ENCODE data around the gene GMEB2.
"Not testable (repeated sequence)": the region's sequence is repeated elsewhere in the genome, so short reads cannot be mapped to it uniquely, and the experiment has no call there.

The GMEB2 gene

DNA sequence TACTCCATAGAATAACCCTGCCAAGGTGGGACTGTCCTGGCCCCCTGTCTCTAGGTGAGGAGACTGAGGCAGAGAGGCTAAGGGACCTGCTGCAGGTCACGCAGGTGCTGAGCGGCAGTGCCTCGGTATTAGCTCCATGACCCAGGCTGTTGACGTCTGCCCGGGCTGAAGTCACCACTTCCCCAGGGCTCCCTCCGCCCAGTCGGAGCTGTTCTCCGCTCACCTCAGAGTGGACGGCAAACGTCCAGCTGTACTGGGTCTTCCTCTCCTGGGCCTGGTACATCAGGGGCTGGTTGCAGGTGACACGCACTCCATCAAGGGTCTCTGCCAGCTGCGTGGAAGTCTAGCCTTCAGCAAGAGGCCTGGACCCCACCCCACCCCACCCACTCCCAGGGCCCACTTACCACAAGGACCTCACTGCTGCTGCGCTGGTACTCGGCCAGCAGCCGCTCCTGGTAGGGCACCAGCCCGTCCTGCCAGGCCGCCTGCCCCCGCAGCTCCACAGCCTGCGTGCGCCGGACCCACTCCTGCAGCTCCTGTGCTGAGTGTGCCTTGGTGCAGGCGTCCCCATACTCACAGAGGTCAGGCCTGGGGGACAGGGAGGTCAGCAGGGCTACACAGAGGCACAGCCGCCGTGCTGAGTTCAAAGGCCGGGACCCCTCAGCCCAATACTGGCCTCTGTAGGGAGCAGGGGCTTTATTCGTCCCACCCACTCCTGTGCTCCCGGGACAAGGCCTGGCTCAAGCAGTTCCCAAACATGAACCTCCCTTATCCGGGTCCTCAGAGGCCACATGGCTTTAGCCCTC is 56.4 kb downstream of the GMEB2 start:
- DNase-seq, result no peak

DNA sequence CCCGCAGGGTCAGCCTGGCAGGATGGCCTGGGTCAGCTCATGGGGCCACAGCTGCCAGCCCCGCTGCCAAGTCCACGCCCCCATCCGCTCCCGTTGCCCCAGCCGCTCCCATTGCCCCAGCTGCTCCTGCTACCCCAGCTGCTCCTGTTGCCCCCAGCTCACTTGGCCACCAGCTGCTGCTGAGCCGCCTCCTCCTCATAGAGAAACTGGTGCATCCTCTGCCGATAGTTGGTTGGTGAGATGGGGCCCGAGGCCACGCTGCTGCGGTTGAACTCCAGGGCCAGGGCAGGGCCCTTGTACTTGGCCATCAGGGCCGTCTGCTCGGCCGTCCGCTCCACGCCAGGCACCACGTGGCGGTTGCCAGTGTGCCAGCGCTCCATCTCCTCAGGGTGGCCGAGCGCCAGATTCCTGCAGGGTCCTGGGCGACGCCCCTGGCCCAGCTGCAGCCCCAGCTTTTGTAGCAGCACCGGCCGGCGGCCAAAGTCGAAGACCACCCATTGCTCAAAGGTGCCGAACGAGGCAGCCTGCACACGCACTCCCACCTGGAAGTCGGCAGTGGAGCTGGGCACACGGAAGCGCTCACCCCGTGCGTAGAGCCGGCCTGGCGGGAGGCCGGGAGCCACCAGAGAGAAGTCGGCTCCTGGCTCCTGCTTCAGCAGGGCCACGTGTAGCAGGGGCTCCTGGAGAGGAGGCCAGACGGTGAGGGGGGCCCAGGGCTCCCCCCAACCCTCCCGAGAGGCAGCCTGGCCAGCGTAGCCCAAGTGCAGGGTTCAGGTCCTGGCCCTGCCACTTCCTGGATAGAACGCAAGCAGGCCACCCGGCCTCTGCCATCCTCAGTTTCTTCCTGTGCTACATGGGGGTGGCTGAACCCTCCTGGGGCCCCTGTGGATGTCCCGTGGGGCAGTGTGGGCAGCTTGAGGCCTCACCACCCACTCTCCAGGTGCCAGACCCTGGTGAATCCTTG is 57.6 kb downstream of the GMEB2 start:
- DNase-seq, result no peak

DNA sequence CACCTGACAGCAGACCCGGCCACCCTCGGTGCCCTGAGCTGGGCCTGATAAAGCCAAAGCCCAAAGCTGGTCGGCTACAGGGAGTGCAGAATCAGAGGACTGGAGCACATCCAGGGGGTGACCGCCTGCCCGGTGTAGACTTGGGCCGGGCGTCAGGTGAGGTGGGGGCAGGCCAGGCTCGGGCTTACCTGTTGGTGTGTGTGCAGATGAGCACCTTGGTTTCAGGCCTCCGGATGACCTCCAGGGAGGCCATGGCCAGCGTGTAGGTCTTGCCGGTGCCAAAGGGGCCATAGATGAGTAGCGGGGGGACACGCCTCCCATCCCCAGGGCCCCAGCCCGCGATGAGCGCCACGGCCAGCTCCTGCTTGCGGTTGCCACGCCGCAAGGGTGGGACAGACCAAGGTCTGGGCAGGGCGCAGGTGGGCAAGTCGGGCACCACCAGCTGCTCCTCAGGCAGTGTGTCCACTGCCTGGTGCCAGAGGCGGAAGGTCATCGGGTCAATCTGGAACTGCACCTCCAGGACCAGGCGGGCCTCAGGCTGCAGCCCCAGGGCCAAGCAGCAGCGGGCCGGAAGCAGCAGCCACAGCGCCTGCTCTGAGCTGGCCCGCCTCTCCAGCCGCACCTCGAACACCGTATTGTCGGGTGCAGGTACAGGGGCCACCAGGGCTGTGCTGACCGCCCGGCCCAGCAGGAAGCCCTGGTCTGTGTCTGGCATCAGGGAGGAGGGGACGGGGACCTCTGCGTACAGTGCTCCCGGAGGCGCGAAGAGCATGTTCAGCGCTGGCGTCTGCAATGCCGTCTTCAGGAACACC is 58.5 kb downstream of the GMEB2 start:
- DNase-seq, result no peak

DNA sequence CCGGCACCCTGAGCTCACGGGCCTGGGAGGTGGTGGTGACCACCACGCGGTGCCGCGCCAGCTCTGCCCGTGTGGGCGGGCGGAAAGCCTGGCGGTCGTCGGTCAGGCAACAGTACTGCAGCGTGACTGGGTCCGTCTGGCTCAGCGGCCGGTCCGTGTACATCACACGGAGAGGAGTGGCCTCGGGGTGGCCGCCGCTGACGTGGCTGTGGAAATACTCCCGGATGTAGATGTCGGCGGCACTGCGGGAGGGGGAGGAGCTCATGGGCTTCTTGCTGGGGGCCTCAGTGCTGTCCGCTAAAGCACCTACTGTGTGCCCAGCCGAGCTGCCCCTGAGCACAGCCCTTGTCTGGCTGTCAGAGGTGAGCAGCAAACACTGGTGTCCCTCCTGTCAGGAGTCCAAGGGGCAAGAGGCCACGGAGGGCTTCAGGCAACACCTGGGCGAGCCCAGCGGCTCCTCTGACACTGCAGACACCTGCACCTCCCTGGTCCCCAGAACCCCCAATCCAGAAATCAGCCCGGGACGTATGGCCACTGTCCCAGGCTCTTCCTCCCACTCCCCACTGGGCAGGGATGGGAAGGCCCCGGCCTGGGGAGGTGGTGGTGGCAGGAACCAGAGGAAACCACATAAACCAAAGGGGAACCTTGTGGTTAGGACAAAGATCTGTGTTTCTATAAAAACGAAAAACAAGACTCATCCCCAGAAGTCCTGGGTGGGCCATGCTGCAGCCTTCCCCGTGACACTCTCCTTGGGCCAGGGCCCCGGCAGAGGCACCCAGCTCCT is 59.3 kb downstream of the GMEB2 start:
- DNase-seq, result no peak

DNA sequence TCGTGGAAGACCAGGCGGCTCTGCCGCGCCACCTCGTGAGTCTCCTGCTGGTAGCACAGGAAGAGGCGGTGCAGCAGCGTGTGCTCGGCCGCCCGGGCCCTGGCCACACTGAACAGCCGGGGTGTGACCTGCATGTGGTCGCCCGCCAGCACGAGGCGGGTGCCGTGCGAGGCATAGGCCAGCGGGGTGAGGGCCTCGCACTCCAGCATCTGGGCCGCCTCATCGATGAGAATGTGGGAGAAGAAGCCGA is 59.8 kb downstream of the GMEB2 start:
- no peak for DNase-seq

DNA sequence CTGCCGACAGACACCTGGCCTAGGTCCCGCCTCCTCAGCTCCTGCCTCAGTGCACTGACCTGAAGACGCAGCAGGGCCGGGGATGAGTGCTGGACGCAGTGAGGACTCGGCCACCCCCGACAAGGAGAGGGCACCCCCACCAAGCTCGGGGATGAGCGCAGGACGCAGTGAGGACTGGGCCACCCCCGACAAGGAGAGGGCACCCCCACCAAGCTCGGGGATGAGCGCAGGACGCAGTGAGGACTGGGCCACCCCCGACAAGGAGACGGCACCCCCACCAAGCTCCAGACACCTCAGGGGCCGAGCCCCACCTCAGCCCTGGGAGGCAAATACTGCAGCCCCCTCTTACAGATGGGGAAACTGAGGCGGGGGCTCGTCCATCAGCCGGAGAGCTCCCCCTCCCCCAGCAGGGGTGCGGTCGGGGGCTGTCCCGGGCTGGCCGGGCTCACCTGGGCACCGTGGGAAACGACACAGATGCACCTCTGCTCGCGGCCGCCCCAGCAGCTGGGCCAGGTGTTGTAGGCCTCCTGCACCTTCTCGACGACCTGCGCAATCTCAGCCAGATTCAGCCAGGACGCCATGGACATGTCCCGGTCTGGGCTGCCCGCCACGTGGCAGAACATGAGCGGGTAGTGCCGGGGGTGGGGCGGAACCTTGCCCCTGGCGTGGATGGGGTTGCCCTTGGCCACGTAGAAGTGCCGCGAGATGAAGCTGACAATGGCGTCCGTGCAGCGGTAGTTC is 60.3 kb downstream of the GMEB2 start:
- no peak for DNase-seq

DNA sequence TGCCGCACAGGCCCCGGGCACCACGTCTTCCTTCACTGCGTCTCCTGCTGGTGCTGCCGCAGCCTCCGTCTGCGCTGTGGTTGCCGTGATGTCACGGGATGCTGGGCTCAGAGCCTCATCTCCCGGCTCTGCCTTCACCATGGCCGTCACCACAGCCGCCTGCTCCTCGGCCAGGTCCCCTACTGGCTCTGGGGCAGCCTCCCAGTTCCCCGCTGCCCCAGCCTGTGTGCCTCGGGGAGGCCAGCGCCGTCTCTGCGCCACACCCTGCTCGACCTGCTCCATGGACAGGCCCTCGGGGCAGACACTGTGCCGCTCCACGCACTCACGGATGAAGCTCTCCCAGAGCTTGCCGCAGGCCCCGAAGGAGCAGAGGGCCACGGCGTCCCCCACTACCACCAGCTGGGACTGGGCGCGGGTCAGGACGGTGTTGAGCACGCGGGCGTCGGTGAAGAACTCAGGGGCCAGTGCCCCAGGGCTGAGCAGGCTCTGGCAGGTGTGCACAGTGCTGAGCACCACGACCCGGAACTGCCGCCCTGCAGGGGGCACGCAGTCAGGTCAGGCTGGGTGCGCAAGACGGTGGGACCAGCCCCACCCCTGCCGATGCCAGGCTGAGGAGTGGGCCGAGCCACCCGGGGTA is 61.1 kb downstream of the GMEB2 start:
- no peak for DNase-seq

DNA sequence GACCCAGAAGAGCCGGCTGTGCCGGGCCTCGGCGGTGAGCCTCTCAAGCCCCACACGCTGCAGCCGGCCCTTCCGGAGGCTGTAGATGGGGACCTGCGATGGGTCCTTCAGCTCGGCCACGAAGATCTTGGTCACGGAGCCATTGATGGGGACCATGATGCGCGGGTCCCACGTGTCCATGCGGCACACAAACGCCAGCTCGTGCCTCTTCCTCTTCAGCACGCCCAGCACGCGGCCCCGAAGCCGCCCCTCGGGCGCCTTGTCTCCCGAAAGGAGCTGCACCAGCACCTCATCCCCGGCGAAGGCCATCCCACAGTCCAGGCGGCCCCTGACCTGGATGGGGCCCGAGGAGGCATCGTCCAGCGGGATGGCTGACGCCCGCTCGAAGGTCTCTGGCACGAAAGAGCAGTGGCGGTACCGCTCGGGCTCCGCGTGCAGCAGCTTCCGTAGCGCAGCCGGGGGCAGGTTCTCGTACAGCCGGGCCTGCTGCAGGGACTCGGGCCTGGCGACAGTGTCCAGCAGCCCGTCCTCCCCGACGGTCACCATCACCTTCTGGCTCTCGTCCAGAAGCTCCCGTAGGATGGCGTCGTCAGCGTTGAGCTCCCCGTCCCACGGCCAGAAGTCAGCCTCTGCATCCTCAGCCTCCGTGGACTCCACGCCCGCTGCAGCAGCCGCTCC is 61.7 kb downstream of the GMEB2 start:
- DNase-seq, result no peak

DNA sequence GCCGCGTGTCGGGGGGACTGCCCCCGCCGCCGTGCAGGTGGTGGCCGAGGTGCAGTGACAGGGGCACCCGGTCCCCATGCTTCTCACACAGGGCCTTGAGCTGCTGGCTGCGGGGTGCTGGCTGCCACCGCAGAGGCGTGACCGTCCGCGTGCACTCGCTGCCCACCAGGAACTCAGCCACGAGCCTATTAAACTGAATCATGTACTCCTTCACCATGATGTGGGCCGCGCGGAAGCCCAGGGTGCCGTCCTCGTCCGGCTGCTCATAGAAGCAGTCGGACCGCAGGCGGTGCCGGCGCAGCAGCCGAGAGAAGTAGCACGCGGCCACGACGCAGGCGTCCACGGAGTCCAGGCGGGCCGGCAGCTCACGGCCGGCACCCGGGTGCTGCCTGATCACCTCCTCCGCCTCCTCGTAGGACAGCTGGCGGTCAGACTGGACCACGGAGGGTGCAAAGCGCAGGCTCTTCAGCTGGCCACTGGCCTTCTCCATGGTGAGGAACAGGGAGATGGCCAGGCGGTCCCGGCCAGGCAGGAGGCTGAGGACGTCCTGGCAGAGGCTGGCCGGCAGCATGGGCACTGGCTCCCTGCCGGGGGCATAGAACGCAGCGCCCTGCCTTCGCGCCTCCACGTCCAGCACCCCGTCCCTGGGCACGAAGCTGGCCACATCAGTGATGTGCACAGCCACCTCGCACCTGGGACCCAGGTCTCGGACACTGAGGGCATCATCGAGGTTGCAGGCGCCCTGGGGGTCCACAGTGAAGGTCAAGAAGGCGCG is 62.7 kb downstream of the GMEB2 start:
- DNase-seq, result no peak

DNA sequence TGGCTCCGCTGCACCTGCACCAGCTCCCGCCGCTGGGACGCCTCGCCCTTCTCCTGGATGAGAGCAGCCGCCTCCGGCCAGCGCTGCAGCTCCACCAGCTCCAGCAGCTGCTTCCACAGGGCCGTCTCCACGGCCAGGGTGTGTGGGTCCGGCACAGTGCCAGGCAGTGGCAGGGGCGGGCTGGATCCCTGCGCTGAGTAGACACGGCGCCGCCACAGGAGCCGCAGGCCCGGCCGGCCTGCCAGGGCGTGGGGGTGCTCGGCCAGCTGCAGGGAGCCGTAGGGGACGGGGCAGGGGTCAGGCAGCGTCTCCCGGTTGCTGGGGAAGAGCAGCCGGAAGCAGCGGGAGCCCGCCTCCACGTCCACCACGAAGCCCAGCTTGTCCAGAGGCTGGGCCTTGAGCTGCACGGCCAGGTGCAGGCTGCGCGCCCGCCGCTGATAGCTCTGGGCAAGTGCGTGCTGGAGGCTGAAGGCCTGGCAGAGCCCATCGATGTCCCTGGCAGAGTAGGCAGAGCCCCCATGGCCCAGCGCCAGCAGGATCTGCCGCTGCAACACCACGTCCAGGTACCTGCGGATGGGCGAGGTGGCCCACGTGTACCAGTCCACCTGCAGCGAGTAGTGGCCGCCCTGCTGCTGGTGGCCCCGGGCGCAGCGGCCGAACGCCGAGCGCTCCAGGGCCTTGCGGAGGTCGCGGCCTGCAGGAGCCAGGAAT is 63.5 kb downstream of the GMEB2 start:
- DNase-seq, result no peak

DNA sequence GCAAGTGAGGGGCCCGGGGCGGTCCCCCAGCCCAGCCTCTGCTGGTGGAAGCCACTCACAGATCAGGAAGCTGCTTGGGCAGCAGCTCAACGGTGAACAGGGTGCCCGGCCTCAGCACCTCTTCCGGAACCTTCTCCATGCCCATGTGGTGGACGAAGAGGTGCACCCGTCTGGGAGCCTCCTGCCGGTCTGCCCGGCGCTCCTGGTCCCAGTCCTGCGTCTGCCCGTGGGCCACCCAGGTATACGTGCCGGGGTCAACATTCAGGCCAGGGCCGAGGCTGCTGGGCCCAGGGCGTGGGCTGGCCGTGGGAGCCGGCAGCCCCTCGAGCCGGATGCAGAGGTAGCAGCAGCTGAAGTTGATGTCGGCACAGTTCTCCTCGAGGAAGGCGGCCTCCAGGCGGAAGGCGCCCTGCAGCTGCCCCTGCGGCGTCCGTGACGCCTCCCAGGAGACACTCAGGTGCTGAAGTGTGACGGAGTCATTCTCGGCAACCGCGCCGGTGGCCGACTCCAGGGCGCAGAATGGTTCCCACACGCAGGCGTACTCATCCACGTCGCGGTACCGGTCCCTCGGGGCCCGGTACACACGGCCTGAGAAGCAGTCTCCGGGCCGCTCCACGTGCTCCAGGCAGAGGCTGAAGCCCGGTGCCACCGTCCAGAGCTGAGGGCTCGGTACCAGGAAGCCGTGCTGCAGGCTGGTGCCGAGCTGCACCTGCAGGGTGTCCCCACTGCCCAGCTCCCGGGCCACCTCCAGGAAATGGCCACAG is 64.3 kb downstream of the GMEB2 start:
- DNase-seq, result no peak

DNA sequence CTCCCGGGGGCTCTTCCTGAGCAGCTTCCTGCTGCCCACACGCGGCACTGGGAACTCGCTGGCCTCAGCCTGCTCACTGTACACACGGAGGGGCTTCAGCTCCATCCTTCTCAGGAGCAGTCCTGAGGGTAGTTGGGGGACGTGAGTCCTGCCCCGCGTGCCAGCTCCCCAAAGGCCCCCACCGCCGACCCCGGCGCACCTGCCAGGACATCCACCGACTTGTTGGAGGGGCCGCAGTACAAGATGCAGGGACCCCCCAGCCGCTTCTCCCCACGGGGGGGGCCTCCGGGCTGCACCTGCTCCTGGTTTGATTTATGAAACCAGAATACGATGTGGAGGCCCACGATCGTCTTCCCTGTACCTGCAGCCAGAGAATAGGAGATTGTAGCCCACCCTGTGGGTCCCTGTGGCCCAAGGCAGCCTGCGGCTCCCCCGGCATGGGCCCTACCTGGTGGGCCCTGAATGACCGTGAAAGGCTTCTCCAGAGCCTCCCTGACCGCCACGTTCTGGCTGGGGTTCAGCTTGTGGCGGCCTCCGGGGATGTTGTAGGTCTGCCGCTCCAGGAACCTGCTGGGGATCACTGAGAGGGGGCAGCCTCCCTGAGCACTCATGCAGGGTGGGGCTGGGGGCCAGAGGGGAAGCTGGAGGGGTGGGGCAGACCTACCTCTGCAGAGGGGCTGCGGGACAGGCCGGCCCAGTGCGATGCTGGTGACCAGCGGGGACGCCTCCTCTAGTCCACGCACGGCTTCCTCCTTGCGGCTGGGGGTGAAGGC is 65.1 kb downstream of the GMEB2 start:
- DNase-seq, result no peak

DNA sequence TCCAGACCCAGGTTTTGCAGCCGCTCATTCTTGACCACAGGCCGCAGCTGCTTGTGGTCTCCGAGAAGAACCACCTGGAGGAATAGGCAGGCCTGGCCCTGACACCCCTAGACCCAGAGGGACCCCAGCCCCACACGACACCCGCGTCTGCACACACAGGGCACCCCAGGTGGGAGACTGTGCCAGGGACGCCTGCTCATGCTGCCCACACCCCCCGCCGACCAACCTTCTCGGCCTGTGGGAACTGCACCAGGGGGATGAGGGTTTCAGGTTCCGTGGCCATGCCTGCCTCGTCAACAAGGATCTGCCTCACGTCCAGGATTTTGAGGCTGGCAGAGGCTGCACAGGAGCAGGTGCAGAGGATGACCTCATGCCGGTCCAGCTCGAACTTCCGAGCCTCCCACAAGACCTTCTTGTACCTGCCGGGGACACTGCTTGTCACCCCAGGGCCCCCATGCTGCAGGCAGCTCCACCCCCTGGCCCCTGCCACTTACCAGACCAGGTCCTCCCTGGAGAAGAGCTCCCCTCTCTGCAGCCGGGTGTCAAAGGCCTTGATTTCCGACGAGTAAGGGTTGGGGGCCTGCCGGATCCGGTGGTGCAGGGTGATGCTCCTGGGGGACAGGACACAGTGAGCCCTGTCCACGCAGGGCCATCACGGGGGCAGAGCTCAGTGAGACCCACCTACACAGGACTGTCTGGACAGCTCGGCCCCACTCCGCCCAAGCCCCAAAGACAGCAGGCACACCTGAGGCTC is 65.9 kb downstream of the GMEB2 start:
- no peak for DNase-seq

DNA sequence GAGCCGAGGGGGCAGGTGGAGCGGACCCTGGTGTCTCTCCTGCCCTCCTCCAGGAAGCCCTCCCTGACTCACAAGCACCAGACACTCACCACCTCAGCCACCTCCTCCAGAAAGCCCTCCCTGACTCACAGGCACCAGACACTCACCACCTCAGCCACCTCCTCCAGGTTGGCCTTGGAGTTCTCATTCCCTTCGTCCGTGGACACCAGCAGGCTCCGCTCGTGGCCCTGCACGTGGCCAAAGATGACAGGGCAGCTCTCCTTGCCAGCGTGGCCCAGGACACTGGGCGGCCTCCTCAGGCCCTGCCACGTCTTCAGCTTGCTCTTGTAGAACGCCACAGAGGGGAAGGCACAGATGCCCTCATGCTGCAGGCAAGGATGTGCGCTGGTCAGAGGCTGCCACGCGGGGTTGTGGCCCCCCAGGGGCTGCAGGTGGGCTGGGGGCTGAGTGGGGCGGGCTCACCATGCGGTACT is 66.5 kb downstream of the GMEB2 start:
- DNase-seq, result no peak

DNA sequence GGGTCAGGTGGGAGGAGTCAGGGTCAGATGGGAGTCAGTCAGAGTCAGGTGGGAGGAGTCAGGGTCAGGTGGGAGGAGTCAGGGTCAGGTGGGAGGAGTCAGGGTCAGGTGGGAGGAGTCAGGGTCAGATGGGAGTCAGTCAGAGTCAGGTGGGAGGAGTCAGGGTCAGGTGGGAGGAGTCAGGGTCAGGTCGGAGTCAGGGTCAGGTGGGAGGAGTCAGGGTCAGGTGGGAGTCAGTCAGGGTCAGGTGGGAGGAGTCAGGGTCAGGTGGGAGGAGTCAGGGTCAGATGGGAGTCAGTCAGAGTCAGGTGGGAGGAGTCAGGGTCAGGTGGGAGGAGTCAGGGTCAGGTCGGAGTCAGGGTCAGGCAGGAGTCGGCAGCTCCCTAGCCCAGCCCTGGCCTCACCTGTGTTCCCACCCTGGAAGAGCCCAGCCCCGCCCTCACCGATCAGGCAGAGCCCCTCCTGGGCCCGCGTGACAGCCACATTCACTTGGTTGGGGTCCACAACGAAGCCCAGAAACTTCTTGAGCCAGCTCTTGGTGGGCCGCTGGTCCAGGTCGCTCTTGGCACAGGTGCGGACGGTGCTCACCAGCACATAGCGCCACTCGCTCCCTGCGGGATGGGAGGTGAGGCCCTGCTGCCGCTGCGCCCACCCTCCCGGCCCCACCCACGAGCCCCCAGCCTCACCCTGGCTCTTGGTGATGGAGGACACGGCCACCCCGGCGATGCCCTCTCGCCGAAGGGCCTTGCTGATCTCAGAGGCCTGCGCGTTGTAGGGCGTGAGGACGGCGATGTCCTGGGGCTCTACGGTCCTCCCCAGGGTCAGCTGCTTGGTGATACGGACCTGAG is 67.2 kb downstream of the GMEB2 start:
- not testable (repeated sequence) for DNase-seq

All from fibroblast of skin of abdomen (primary cell).